B cell (primary cell): ENCODE results near the gene CPT1A.

ENCODE experiments used
- EZH2 ChIP-seq: IDR thresholded peaks from 2 replicates; pipeline ENCODE4 v1.6.1; 2012; ENCODE audit warnings: borderline replicate concordance, low read depth, mild to moderate bottlenecking, moderate library complexity, low read length; ENCODE audit not compliant: insufficient read depth, poor library complexity, severe bottlenecking
- TF ChIP-seq, protein P1 (sequence below): fragments of 200-600 bp; IDR thresholded peaks from one replicate; pipeline ENCODE4 v1.8.0; 2022; ENCODE audit warnings: antibody characterized with exemption, mild to moderate bottlenecking

DNA sequence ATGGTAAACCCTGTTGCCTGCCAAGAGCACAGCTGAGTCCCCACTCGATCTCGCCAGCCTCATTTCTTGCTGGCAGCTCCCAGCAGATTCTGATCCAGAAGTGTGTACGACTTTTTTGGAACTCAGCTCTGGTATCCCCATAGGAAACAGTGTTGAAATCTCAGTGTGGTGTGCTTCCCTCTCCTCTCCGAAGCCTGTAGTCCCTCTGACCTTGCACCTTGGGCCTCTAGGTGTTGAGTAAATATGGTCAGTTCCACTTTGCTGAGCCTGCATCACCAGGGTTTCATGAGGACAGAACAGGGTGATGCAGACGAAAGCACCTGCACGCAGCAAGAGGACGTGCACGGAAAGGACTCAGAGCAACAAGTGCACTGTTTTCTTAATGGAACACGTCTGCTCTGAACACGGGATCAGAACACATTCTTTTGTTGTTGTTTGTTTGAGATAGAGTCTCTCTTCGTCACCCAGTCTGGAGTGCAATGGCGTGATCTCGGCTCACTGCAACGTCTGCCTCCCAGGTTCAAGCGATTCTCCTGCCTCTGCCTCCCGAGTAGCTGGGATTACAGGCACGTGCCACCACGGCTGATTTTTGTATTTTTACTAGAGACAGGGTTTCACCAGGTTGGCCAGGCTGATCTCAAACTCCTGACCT lies 3.8 kb upstream of the CPT1A start:
- TF ChIP-seq, protein P1, sequence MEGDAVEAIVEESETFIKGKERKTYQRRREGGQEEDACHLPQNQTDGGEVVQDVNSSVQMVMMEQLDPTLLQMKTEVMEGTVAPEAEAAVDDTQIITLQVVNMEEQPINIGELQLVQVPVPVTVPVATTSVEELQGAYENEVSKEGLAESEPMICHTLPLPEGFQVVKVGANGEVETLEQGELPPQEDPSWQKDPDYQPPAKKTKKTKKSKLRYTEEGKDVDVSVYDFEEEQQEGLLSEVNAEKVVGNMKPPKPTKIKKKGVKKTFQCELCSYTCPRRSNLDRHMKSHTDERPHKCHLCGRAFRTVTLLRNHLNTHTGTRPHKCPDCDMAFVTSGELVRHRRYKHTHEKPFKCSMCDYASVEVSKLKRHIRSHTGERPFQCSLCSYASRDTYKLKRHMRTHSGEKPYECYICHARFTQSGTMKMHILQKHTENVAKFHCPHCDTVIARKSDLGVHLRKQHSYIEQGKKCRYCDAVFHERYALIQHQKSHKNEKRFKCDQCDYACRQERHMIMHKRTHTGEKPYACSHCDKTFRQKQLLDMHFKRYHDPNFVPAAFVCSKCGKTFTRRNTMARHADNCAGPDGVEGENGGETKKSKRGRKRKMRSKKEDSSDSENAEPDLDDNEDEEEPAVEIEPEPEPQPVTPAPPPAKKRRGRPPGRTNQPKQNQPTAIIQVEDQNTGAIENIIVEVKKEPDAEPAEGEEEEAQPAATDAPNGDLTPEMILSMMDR, result no peak
- TF ChIP-seq EZH2, result no peak
